HG03457 (cell line): ENCODE measurements around the gene MYO10.

Experiments used
- ATAC-seq: cut with Tn5 transposase; IDR thresholded peaks from one replicate; pipeline ENCODE4 v1.9.1; 2021; ENCODE audit warnings: moderate number of reproducible peaks; ENCODE audit not compliant: unreplicated experiment

MYO10 gene

GRCh38 chr5:16642867-16643266, 293.2 kb downstream of the MYO10 start:
- ATAC-seq = no peak

- no peak for ATAC-seq
These were observed 296.9 kb downstream of the MYO10 start for GRCh38 chr5:16639206-16639605.

- no peak for ATAC-seq
These were observed 307.7 kb downstream of the MYO10 start for GRCh38 chr5:16628376-16628775.

- ATAC-seq = no peak
These were observed 309.3 kb downstream of the MYO10 start for GRCh38 chr5:16626696-16627264.

GRCh38 chr5:16625096-16625495, 311.0 kb downstream of the MYO10 start:
- ATAC-seq = no peak

- no peak for ATAC-seq
These were observed 317.0 kb downstream of the MYO10 start for GRCh38 chr5:16619136-16619535.

GRCh38 chr5:16618138-16618897, 317.8 kb downstream of the MYO10 start:
- no peak for ATAC-seq

GRCh38 chr5:16617274-16617968, 318.7 kb downstream of the MYO10 start:
- ATAC-seq = no peak

GRCh38 chr5:16616536-16617273, 319.4 kb downstream of the MYO10 start, which contains the start of gene RETREG1:
Gene RETREG1, minus strand, starts transcription at chr5:16616997. Its CDS starts 26 bp downstream, at chr5:16616971.
- ATAC-seq = no peak

GRCh38 chr5:16615741-16616535, 320.1 kb downstream of the MYO10 start:
- no peak for ATAC-seq

- no peak for ATAC-seq
These were observed 324.1 kb downstream of the MYO10 start for GRCh38 chr5:16612007-16612406.
